ENCODE measurements around the gene SFSWAP.

The SFSWAP gene

DNA sequence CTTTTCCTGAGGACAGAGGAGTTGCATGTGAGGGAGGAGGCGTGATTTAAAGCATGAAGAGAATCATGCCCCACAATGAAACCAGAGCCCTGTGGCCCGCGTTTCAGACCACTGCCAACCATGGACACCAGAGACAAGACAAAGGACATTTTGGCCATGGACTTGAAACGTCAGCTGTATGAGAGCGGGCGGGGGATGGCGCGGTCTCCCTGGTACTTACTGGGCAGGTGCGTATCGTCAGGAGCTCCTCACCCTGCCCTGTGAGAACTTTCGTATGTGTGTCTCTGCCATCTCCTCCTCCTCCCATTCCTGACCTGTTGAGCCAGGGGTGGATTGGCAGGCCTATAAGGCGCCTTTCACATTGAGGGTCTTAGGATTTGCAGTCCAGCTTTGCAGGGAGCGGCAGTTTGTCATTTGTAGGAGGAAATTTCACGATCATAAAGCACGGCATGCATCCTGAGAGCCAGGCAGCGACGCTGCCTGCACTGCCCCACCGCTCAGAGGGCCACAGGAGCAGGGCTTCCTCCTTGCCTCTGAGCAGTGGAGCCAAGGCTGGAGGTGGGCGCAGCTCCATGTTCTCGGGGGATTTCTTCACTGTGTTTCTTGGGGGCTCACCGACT is 22.2 kb downstream of the SFSWAP start:
- DNase-seq (ENCODE audit: extremely low read depth, low read depth), result no peak
- TF ChIP-seq CTCF (IDR thresholded peaks at IDR 0.05; ENCODE audit: low read depth, low read length), result no peak

DNA sequence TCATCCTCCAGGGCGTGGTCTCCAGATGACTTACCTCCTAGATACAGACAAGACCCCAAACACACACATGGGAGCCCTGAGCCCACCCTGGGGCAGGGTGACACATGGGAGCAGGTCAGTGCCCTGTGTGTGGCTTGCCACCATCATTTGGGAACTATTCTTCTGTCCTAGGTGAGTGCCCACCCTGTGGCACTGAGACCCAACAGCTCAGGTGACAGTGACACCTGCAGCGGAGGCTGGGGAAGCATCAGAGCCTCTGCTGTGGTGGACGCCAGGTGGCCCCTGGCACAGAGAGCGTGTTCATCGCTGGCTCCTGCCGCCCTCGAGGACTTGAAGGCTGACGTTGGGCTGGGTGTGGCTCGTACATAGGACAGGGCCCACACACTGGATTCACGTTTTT is 23.0 kb downstream of the SFSWAP start:
- no peak for TF ChIP-seq CTCF (IDR thresholded peaks at IDR 0.05; ENCODE audit: low read depth, low read length)
- no peak for DNase-seq (ENCODE audit: extremely low read depth, low read depth)

GRCh38 chr12:131734336-131735152 is 23.7 kb downstream of the SFSWAP start:
- DNase-seq (ENCODE audit: extremely low read depth, low read depth), result no peak
- TF ChIP-seq CTCF (IDR thresholded peaks at IDR 0.05; ENCODE audit: low read depth, low read length), result no peak

DNA sequence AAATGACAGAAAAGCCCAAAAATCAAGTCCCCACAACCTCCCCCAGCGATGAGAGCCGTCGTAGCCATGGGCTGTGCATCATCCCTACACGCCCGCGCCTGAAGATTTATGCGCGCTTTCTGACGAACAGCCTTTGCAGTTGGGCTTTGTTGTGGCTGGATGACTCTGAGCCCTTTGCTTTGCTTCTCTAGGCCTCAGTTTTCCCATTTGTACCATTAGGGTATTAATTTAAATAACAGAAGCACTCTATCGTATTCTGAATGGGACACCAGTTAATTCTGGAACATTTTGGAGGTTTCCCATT is 24.2 kb downstream of the SFSWAP start:
- no peak for TF ChIP-seq CTCF (IDR thresholded peaks at IDR 0.05; ENCODE audit: low read depth, low read length)
- no peak for DNase-seq (ENCODE audit: extremely low read depth, low read depth)

GRCh38 chr12:131735476-131736445 is 24.9 kb downstream of the SFSWAP start:
- TF ChIP-seq CTCF (IDR thresholded peaks at IDR 0.05; ENCODE audit: low read depth, low read length), result no peak
- DNase-seq (ENCODE audit: extremely low read depth, low read depth), result no peak

GRCh38 chr12:131736446-131737149 is 25.7 kb downstream of the SFSWAP start:
- TF ChIP-seq CTCF (IDR thresholded peaks at IDR 0.05; ENCODE audit: low read depth, low read length), result no peak
- DNase-seq (ENCODE audit: extremely low read depth, low read depth), result no peak

All from AG09319 (cell line).